Nephron progenitor cell (in vitro differentiated cells): ENCODE measurements around the gene IFNAR1.

Source experiments
- DNase-seq: peaks from one replicate; pipeline ENCODE4 v3.0.0; 2021
- H3K27ac Mint-ChIP-seq: 2 replicates; pipeline ENCODE4 v1.8.0; 2021; ENCODE audit warnings: mild to moderate bottlenecking, moderate library complexity, mixed read lengths
- H3K27me3 Mint-ChIP-seq: 2 replicates; pipeline ENCODE4 v1.8.0; 2021; ENCODE audit warnings: mild to moderate bottlenecking, low read depth, mixed read lengths; ENCODE audit not compliant: poor library complexity
- H3K36me3 Mint-ChIP-seq: 2 replicates; pipeline ENCODE4 v1.8.0; 2021; ENCODE audit warnings: low read depth, mixed read lengths
- H3K4me1 Mint-ChIP-seq: 2 replicates; pipeline ENCODE4 v1.8.0; 2021; ENCODE audit warnings: mixed read lengths
- H3K4me3 Mint-ChIP-seq: 2 replicates; pipeline ENCODE4 v1.8.0; 2021; ENCODE audit warnings: mild to moderate bottlenecking, moderate library complexity, mixed read lengths
- H3K9me3 Mint-ChIP-seq: 2 replicates; pipeline ENCODE4 v1.8.0; 2021; ENCODE audit warnings: mild to moderate bottlenecking, moderate library complexity, mixed read lengths
- TF ChIP-seq, protein P1 (sequence below): fragments of 200-600 bp; sonication (generic); IDR thresholded peaks from 2 replicates; pipeline ENCODE4 v1.5.0; 2021; ENCODE audit warnings: antibody characterized with exemption

IFNAR1 gene

DNA sequence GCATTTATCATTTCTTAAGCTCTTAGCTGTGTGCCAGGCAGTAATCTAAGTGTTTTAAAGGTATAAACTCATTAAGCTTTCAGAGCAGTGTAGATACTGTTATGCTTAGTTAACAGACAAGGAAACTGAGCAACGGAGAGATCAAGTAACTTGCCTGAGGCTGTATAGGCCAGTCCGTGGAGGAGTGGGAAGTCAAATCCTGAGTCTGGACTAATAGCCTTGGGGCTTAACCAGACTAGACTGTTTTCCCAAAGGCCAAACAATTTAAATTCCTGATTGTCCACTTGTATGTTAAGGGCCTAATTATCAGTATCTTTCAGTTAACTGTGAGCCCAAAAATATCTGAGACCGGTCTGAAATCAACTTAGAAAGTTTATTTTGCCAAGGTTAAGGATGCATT, 2.6 kb downstream of the IFNAR1 start:
- Mint-ChIP-seq H3K27me3 (no peaks in the 10 kb centered on the region), H3K27ac (no peak overlapping the region), H3K4me3 (no peak overlapping the region), H3K4me1 (no peaks in the 10 kb centered on the region), H3K9me3 (peaks cover 56% of the 10 kb centered on the region), H3K36me3 (peaks cover 58% of the 10 kb centered on the region)
- no peak for DNase-seq
- TF ChIP-seq, protein P1, sequence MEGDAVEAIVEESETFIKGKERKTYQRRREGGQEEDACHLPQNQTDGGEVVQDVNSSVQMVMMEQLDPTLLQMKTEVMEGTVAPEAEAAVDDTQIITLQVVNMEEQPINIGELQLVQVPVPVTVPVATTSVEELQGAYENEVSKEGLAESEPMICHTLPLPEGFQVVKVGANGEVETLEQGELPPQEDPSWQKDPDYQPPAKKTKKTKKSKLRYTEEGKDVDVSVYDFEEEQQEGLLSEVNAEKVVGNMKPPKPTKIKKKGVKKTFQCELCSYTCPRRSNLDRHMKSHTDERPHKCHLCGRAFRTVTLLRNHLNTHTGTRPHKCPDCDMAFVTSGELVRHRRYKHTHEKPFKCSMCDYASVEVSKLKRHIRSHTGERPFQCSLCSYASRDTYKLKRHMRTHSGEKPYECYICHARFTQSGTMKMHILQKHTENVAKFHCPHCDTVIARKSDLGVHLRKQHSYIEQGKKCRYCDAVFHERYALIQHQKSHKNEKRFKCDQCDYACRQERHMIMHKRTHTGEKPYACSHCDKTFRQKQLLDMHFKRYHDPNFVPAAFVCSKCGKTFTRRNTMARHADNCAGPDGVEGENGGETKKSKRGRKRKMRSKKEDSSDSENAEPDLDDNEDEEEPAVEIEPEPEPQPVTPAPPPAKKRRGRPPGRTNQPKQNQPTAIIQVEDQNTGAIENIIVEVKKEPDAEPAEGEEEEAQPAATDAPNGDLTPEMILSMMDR, result no peak

DNA sequence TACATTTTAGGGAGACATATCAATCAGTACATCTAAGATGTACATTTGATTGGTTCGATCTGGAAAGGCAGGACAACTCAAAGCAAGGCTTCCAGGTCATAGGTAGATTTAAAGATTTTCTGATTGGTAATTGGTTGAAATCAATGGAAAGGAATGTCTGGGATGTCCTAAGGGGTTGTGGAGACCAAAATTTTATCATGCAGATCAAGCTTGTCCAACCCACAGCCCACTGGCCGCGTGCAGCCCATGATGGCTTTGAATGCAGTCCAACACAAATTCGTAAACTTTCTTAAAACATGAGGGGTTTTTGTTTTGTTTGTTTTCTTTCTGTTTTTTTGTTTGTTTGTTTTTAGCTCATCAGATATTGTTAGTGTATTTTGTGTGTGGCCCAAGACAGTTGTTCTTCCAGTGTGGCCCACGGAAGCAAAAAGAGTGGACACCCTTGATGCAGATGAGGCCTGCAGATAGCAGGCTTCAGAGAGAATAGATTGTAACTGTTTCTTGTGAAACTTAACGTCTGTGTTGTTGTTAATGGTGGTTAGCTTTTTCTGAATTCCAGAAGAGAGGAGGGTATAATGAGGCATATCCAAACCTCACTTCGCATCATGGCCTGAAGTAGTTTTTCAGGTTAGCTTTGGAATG, 3.1 kb downstream of the IFNAR1 start:
- Mint-ChIP-seq H3K9me3 (peaks cover 62% of the 10 kb centered on the region), H3K36me3 (peaks cover 64% of the 10 kb centered on the region), H3K4me3 (no peak overlapping the region), H3K27me3 (no peaks in the 10 kb centered on the region), H3K4me1 (no peaks in the 10 kb centered on the region), H3K27ac (no peak overlapping the region)
- TF ChIP-seq, protein P1, result no peak
- DNase-seq, result no peak

DNA sequence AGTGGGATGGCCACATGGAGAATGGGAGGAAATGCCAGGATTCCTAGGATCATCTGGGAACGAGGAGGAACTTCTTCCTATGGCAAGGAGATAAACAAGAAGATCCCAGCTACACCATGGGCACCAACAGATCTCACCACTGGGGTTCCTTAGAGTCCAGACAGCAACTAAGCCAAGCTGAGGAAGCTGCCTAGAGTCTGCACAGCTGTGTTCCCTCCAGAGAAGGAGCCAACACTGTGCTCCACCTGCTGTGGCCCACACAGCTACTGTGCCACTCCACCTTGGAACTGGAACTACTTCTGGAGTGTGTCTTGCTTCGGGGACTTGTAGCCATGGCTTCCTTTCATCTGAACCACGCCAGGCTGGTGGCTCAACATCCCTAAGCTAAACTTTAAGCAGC, 6.0 kb downstream of the IFNAR1 start:
- no peak overlapping the region for H3K27ac Mint-ChIP-seq
- H3K9me3 Mint-ChIP-seq, result peaks cover 84% of the 10 kb centered on the region
- H3K36me3 Mint-ChIP-seq, result peaks cover 91% of the 10 kb centered on the region
- H3K27me3 Mint-ChIP-seq, result no peaks in the 10 kb centered on the region
- H3K4me1 Mint-ChIP-seq, result no peaks in the 10 kb centered on the region
- no peak for DNase-seq
- no peak overlapping the region for H3K4me3 Mint-ChIP-seq
- TF ChIP-seq, protein P1, result no peak

DNA sequence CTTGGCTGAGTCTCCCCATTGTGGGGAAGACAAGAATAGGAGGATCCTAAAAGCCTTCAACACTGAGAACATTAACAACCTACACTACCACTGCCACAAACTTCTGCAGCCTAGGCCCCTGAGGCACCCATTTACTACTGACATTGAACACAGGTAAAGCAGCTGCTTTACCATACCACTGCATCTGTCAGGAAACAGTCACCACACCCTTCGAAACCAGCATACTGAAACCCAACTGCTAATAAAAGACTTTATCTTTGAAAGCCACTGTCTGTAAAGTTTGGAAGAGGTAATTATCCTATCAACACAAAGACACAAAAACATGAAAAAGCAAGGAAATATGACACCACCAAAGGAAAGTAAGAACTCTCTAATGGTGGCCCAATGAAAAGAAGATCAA, 7.4 kb downstream of the IFNAR1 start:
- no peaks in the 10 kb centered on the region for H3K27me3 Mint-ChIP-seq
- peaks cover 90% of the 10 kb centered on the region for H3K36me3 Mint-ChIP-seq
- no peaks in the 10 kb centered on the region for H3K4me1 Mint-ChIP-seq
- peaks cover 78% of the 10 kb centered on the region for H3K9me3 Mint-ChIP-seq
- TF ChIP-seq, protein P1, result no peak
- DNase-seq, result no peak
- H3K27ac Mint-ChIP-seq, result no peak overlapping the region
- H3K4me3 Mint-ChIP-seq, result no peak overlapping the region

DNA sequence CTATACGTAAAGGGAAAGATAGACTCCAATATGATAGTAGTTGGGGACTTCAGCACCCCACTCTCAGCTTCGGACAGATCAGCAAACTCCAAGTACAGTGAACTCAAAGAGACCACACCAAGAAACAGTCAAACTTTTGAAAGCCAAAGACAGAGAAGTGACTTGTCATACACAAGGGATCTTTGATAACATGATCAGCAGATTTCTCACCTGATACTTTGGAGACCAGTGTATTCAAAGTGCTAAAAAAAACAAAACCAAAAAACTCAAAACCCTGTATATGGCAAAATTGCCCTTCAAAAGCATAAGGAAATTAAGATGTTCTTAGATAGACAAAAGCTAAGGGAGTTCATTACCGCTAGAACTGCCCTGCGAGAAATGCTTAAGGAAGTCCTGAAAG, 9.4 kb downstream of the IFNAR1 start:
- H3K27me3 Mint-ChIP-seq, result no peaks in the 10 kb centered on the region
- no peak for DNase-seq
- H3K4me1 Mint-ChIP-seq, result no peaks in the 10 kb centered on the region
- H3K36me3 Mint-ChIP-seq, result peaks cover 83% of the 10 kb centered on the region
- H3K9me3 Mint-ChIP-seq, result peaks cover 59% of the 10 kb centered on the region
- no peak overlapping the region for H3K27ac Mint-ChIP-seq
- TF ChIP-seq, protein P1, result no peak
- no peak overlapping the region for H3K4me3 Mint-ChIP-seq

DNA sequence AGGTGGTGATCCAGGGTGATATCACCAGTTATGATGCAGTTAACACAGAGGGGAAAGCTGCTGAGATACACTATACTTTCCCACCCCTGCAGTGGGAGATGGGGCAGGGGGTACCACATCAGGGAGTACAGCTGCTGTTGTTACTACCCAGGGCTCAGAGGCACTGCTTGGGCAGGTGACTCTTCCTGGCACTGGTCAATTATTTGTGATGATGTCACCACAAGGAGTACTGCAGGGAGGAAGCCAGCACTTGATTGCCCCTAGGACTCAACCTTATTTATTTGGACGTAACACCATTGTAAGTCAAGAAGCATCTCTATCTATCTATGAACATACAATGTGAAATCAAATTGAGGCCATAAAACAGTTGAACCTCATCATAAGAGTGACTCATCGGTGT, 10.1 kb downstream of the IFNAR1 start:
- H3K27ac Mint-ChIP-seq, result no peak overlapping the region
- peaks cover 54% of the 10 kb centered on the region for H3K9me3 Mint-ChIP-seq
- H3K4me1 Mint-ChIP-seq, result no peaks in the 10 kb centered on the region
- H3K36me3 Mint-ChIP-seq, result peaks cover 83% of the 10 kb centered on the region
- TF ChIP-seq, protein P1, result no peak
- no peak overlapping the region for H3K4me3 Mint-ChIP-seq
- DNase-seq, result no peak
- H3K27me3 Mint-ChIP-seq, result no peaks in the 10 kb centered on the region
